ENCODE measurements around the gene RC3H2.

The RC3H2 gene

DNA sequence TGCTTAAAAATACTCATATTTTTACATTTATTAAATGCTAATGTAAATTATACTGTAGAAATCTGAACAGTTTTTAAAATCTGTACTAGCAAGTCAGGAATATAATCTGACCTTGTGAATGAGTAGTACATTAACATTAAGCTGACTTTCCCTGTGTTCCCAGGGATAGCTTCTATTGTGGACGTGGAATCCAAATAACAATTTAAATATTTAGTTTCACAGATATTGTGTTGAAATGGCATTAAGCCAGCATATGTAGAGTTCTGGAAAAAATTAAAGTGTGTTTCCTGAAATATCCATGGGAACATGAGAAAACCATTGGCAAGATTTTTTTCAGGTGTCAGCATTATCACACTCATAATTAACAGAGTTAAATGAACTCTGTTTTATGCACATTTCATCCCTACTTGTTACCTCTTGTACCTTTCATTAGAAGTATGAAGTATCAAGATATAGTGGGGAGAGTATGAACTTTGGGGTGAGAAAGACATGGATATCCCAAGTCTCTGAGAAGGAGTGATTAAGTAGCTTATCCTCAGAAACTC is 41.4 kb upstream of the RC3H2 start:
- H3K4me3 ChIP-seq (ENCODE audit: low read depth in 1 of 2, low read length in 2 of 2) = no peak overlapping the region
- H3K9ac ChIP-seq (ENCODE audit: low read depth, low read length) = no peak overlapping the region
- TF ChIP-seq EZH2 (IDR thresholded peaks at IDR 0.05; ENCODE audit: borderline replicate concordance, low read depth, low read length, severe bottlenecking) = no peak
- TF ChIP-seq, protein P1, sequence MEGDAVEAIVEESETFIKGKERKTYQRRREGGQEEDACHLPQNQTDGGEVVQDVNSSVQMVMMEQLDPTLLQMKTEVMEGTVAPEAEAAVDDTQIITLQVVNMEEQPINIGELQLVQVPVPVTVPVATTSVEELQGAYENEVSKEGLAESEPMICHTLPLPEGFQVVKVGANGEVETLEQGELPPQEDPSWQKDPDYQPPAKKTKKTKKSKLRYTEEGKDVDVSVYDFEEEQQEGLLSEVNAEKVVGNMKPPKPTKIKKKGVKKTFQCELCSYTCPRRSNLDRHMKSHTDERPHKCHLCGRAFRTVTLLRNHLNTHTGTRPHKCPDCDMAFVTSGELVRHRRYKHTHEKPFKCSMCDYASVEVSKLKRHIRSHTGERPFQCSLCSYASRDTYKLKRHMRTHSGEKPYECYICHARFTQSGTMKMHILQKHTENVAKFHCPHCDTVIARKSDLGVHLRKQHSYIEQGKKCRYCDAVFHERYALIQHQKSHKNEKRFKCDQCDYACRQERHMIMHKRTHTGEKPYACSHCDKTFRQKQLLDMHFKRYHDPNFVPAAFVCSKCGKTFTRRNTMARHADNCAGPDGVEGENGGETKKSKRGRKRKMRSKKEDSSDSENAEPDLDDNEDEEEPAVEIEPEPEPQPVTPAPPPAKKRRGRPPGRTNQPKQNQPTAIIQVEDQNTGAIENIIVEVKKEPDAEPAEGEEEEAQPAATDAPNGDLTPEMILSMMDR (IDR thresholded peaks at IDR 0.05; ENCODE audit: borderline replicate concordance, extremely low read depth, low read length, poor library complexity, severe bottlenecking) = no peak
- H3K36me3 ChIP-seq (ENCODE audit: insufficient read depth, low read length) = no peaks in the 10 kb centered on the region
- no peak overlapping the region for H3K4me2 ChIP-seq (ENCODE audit: insufficient read depth, low read length)
- H4K20me1 ChIP-seq (ENCODE audit: insufficient read depth, low read length) = peaks cover 8% of the 10 kb centered on the region; the same call in 1 of the 2 replicates
- peaks cover 93% of the 10 kb centered on the region for H3K79me2 ChIP-seq (ENCODE audit: insufficient read depth, low read length)
- H3K27ac ChIP-seq (ENCODE audit: low read length) = no peak overlapping the region
- peaks cover 19% of the 10 kb centered on the region for H3K4me1 ChIP-seq (ENCODE audit: insufficient read depth, low read length)
- DNase-seq (no peak), ATAC-seq (ENCODE audit: insufficient read depth, low read depth) (no peak)
- no peaks in the 10 kb centered on the region for H3K27me3 ChIP-seq (ENCODE audit: insufficient read depth, low read length, poor library complexity)
- no peaks in the 10 kb centered on the region for H3K9me3 ChIP-seq (ENCODE audit: insufficient read depth, low read length, severe bottlenecking)
- no peak overlapping the region for H2AFZ ChIP-seq (ENCODE audit: low read depth, low read length)

DNA sequence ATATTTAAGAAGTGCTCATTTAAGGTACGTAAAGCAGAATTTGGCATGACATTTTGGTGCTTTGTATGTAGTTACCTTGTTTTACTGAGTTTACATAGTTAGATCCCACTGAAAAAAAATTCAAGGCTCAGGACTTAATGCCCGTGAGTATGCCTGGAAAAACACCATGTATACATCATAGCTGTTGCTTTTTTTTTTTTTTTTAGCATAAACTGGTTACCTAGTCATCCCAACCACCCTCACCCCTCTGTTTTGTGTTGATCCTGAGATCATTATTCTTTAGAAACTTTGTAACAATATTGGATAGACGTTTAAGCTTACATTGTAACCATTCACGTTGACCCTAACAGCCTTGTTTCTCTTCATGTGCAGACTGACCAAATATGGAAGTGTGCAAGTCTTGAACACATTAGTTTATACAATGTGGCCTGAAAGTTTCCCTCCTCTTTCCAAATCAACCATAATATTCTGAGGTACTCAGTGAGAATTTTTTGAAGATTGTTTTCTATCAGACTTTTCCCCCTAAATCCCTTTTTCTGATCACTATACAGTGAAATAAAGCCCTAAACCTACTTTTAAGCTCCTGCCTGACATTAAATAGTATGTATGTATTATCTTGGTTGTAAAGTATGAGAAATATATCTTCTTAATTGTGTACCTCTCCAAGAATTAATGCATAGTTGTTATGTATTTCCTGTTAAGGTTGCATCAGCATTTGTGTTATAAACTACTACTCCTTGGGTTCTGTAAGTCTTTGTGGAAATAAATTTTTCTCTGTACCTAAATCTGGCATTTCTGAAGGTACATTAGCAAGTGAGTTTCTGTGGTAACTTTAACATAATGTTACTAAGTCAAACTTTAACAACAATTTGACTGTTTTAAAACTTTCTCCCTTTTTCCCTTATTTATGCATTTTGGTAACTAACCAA is 40.1 kb upstream of the RC3H2 start:
- Histone ChIP-seq H3K9ac (ENCODE audit: low read depth, low read length) (no peak overlapping the region), H3K4me2 (ENCODE audit: insufficient read depth, low read length) (no peak overlapping the region; the same call in 1 of the 2 replicates), H3K9me3 (ENCODE audit: insufficient read depth, low read length, severe bottlenecking) (no peaks in the 10 kb centered on the region), H3K36me3 (ENCODE audit: insufficient read depth, low read length) (no peaks in the 10 kb centered on the region), H3K4me3 (ENCODE audit: low read depth in 1 of 2, low read length in 2 of 2) (no peak overlapping the region), H4K20me1 (ENCODE audit: insufficient read depth, low read length) (peaks cover 8% of the 10 kb centered on the region; the same call in 1 of the 2 replicates), H3K79me2 (ENCODE audit: insufficient read depth, low read length) (peaks cover 86% of the 10 kb centered on the region), H3K27ac (ENCODE audit: low read length) (peak overlapping the region; percentile 32; the same call in 1 of the 2 replicates), H3K4me1 (ENCODE audit: insufficient read depth, low read length) (peaks cover 24% of the 10 kb centered on the region), H3K27me3 (ENCODE audit: insufficient read depth, low read length, poor library complexity) (no peaks in the 10 kb centered on the region), H2AFZ (ENCODE audit: low read depth, low read length) (no peak overlapping the region)
- no peak for DNase-seq
- no peak for ATAC-seq (ENCODE audit: insufficient read depth, low read depth)
- TF ChIP-seq, protein P1 (IDR thresholded peaks at IDR 0.05; ENCODE audit: borderline replicate concordance, extremely low read depth, low read length, poor library complexity, severe bottlenecking) = no peak
- TF ChIP-seq EZH2 (IDR thresholded peaks at IDR 0.05; ENCODE audit: borderline replicate concordance, low read depth, low read length, severe bottlenecking) = no peak

DNA sequence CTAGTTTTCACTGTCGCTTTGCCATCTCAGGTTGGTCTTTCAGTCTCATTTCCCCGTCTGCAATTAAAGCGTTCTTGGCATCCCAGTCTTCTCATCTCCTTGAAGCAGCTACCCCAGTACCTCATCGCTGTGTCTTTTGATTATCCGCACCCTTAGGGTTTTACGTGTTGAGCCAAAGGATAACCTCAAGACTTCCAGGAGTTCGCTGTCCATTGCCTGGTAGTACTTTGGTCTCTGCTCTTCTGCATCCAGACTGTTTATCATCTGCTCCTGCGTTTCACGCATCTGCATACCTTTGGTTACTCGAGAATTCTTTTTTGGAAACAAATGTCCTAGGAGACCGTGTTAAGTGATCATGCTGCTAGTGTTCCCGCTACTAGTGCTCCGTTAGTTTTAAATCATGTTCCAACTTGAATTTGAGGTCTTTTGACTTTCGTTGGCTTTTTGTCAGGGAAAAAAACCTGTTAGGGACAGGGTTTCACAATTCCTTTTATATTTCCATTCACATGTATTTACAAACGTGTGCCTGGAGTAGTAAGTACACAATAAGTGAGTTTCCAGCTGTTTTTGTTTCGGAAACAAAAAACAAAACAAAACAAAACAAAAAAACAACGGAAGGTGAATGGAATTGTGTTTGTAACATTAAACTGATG is 36.5 kb upstream of the RC3H2 start:
- Histone ChIP-seq H3K4me3 (ENCODE audit: low read depth in 1 of 2, low read length in 2 of 2) (peak overlapping the region; percentile 90 to 91), H3K79me2 (ENCODE audit: insufficient read depth, low read length) (peaks cover 55% of the 10 kb centered on the region), H3K27me3 (ENCODE audit: insufficient read depth, low read length, poor library complexity) (no peaks in the 10 kb centered on the region), H3K9ac (ENCODE audit: low read depth, low read length) (peak overlapping the region; percentile 74), H3K36me3 (ENCODE audit: insufficient read depth, low read length) (peaks cover 13% of the 10 kb centered on the region), H4K20me1 (ENCODE audit: insufficient read depth, low read length) (no peaks in the 10 kb centered on the region; the same call in 1 of the 2 replicates), H2AFZ (ENCODE audit: low read depth, low read length) (peak overlapping the region; percentile 75), H3K4me1 (ENCODE audit: insufficient read depth, low read length) (peaks cover 32% of the 10 kb centered on the region), H3K27ac (ENCODE audit: low read length) (peak overlapping the region; percentile 73), H3K9me3 (ENCODE audit: insufficient read depth, low read length, severe bottlenecking) (no peaks in the 10 kb centered on the region), H3K4me2 (ENCODE audit: insufficient read depth, low read length) (peak overlapping the region; percentile 86)
- ATAC-seq (ENCODE audit: insufficient read depth, low read depth) (no peak), DNase-seq (no peak)
- TF ChIP-seq, protein P1 (IDR thresholded peaks at IDR 0.05; ENCODE audit: borderline replicate concordance, extremely low read depth, low read length, poor library complexity, severe bottlenecking) = no peak
- TF ChIP-seq EZH2 (IDR thresholded peaks at IDR 0.05; ENCODE audit: borderline replicate concordance, low read depth, low read length, severe bottlenecking) = no peak

Measured in DND-41 (cell line).